DOHH2 (cell line): Measurements from ENCODE around the gene ITK.

ENCODE experiments used
- H3F3A ChIP-seq: fragments of 200-600 bp; sonication (generic), shearing (Covaris generic); 2 replicates; pipeline ENCODE4 v1.6.0; 2016; ENCODE audit warnings: antibody characterized with exemption, mild to moderate bottlenecking; ENCODE audit not compliant: control insufficient read depth, insufficient read depth
- H3K27ac ChIP-seq: fragments of 200-600 bp; sonication (generic); 2 replicates; pipeline ENCODE4 v1.5.1; 2014; ENCODE audit warnings: low read depth, mild to moderate bottlenecking, low read length, moderate library complexity
- H3K27me3 ChIP-seq: fragments of 200-600 bp; sonication (generic); 2 replicates; pipeline ENCODE4 v1.6.1; 2014; ENCODE audit warnings: mild to moderate bottlenecking, low read length, mixed read lengths; ENCODE audit not compliant: control insufficient read depth
- H3K36me3 ChIP-seq: fragments of 200-600 bp; sonication (generic); 2 replicates; pipeline ENCODE4 v1.6.1; 2014; ENCODE audit warnings: mild to moderate bottlenecking, low read length, moderate library complexity, mixed read lengths; ENCODE audit not compliant: control insufficient read depth
- H3K4me1 ChIP-seq: fragments of 200-600 bp; sonication (generic); 2 replicates; pipeline ENCODE4 v1.6.1; 2014; ENCODE audit warnings: mild to moderate bottlenecking, low read length, mixed read lengths; ENCODE audit not compliant: control insufficient read depth
- H3K4me2 ChIP-seq: fragments of 200-600 bp; sonication (generic); 2 replicates; pipeline ENCODE4 v1.6.0; 2014; ENCODE audit warnings: mild to moderate bottlenecking, low read length, moderate library complexity
- H3K4me3 ChIP-seq: fragments of 200-600 bp; sonication (generic); 2 replicates; pipeline ENCODE4 v1.5.1; 2014; ENCODE audit warnings: mild to moderate bottlenecking, low read length, mixed read lengths
- H3K79me2 ChIP-seq: fragments of 200-600 bp; sonication (generic); 2 replicates; pipeline ENCODE4 v1.6.1; 2014; ENCODE audit warnings: mild to moderate bottlenecking, low read length, mixed read lengths; ENCODE audit not compliant: control insufficient read depth
- H3K9me2 ChIP-seq: fragments of 200-600 bp; sonication (generic); replicated peaks from 2 replicates; pipeline ENCODE4 v1.6.1; 2014; ENCODE audit warnings: mild to moderate bottlenecking, low read length, mixed read lengths; ENCODE audit not compliant: control insufficient read depth
- H3K9me3 ChIP-seq: fragments of 200-600 bp; sonication (generic); 2 replicates; pipeline ENCODE4 v1.6.1; 2014; ENCODE audit warnings: antibody characterized with exemption, low read length, mixed read lengths; ENCODE audit not compliant: control insufficient read depth, insufficient read depth
- H4K20me1 ChIP-seq: fragments of 200-600 bp; sonication (generic); 2 replicates; pipeline ENCODE4 v1.6.0; 2014; ENCODE audit warnings: low read depth, mild to moderate bottlenecking, antibody characterized with exemption, low read length, moderate library complexity; ENCODE audit not compliant: control insufficient read depth, insufficient read depth
- CTCF ChIP-seq: fragments of 200-600 bp; sonication (generic); IDR thresholded peaks from one replicate; pipeline ENCODE4 v1.5.1; 2014; ENCODE audit warnings: antibody characterized with exemption, mild to moderate bottlenecking, low read depth, low read length; ENCODE audit not compliant: poor library complexity, severe bottlenecking
- EZH2phosphoT487 ChIP-seq: fragments of 200-600 bp; sonication (generic); IDR thresholded peaks from 2 replicates; pipeline ENCODE4 v1.6.1; 2017; ENCODE audit warnings: borderline replicate concordance, mild to moderate bottlenecking, antibody characterized with exemption, low read length, moderate library complexity, mixed read lengths

ITK gene

GRCh38 chr5:157186309-157187045 is 5.8 kb downstream of the ITK start:
- no peaks in the 10 kb centered on the region for H3K9me2 ChIP-seq
- peaks cover 13% of the 10 kb centered on the region for H3K27me3 ChIP-seq
- H3K4me1 ChIP-seq = no peaks in the 10 kb centered on the region
- H4K20me1 ChIP-seq = no peaks in the 10 kb centered on the region
- no peaks in the 10 kb centered on the region for H3K79me2 ChIP-seq
- no peaks in the 10 kb centered on the region for H3K36me3 ChIP-seq
- no peak for TF ChIP-seq EZH2phosphoT487
- TF ChIP-seq CTCF = no peak
- no peak overlapping the region for H3K27ac ChIP-seq
- H3K4me2 ChIP-seq = no peak overlapping the region
- no peak overlapping the region for H3K4me3 ChIP-seq
- H3F3A ChIP-seq = no peaks in the 10 kb centered on the region
- no peaks in the 10 kb centered on the region for H3K9me3 ChIP-seq

- no peak for TF ChIP-seq EZH2phosphoT487
- TF ChIP-seq CTCF = no peak
- Histone ChIP-seq H3K27ac (no peak overlapping the region), H3K79me2 (no peaks in the 10 kb centered on the region), H3K4me2 (no peak overlapping the region), H3K4me1 (no peaks in the 10 kb centered on the region), H3K9me3 (no peaks in the 10 kb centered on the region), H3K4me3 (no peak overlapping the region), H3K27me3 (peaks cover 9% of the 10 kb centered on the region), H3F3A (no peaks in the 10 kb centered on the region), H3K36me3 (no peaks in the 10 kb centered on the region), H4K20me1 (no peaks in the 10 kb centered on the region), H3K9me2 (no peaks in the 10 kb centered on the region)
Observed at GRCh38 chr5:157187046-157187754, 6.6 kb downstream of the ITK start.

- Histone ChIP-seq H3K4me3 (no peak overlapping the region), H3K4me1 (no peaks in the 10 kb centered on the region), H3K27me3 (peaks cover 5% of the 10 kb centered on the region; the same call in 1 of the 2 replicates), H3K36me3 (no peaks in the 10 kb centered on the region), H3K9me3 (no peaks in the 10 kb centered on the region), H4K20me1 (no peaks in the 10 kb centered on the region), H3K27ac (no peak overlapping the region), H3F3A (no peaks in the 10 kb centered on the region), H3K4me2 (no peak overlapping the region), H3K9me2 (no peaks in the 10 kb centered on the region), H3K79me2 (no peaks in the 10 kb centered on the region)
- TF ChIP-seq CTCF (no peak), EZH2phosphoT487 (no peak)
Observed at GRCh38 chr5:157188270-157188669, 7.6 kb downstream of the ITK start.
